ENCODE results near the gene PBX1. TPM values are rescaled to one million over a fixed set of nuclear protein-coding genes. Genes with fewer than 3 reads are reported as not detected.

Gene PBX1
- total and polyA plus RNA-seq, 2 experiments from 2014 or later, result 14.8 to 61.6 TPM

GRCh38 chr1:164660775-164661174, 101.8 kb downstream of the PBX1 start:
- Histone ChIP-seq H3K27me3 (no peaks in the 10 kb centered on the region), H2AFZ (no peak overlapping the region), H3K4me3 (no peak overlapping the region), H3K36me3 (replicated peaks; ENCODE audit: insufficient read depth, low read depth) (no peaks in the 10 kb centered on the region), H3K4me1 (ENCODE audit: insufficient read depth) (peaks cover 32% of the 10 kb centered on the region), H3K9me3 (ENCODE audit: low read depth) (no peaks in the 10 kb centered on the region), H4K20me1 (ENCODE audit: insufficient read depth, poor library complexity, severe bottlenecking) (no peaks in the 10 kb centered on the region), H3K79me2 (peaks cover 80% of the 10 kb centered on the region), H3K4me2 (peak overlapping the region; percentile 60), H3K27ac (peak overlapping the region; percentile 94), H3K9me2 (replicated peaks; ENCODE audit: insufficient read depth) (no peaks in the 10 kb centered on the region)
- no peak for DNase-seq (ENCODE audit: low spot score)
- TF ChIP-seq, protein P1, sequence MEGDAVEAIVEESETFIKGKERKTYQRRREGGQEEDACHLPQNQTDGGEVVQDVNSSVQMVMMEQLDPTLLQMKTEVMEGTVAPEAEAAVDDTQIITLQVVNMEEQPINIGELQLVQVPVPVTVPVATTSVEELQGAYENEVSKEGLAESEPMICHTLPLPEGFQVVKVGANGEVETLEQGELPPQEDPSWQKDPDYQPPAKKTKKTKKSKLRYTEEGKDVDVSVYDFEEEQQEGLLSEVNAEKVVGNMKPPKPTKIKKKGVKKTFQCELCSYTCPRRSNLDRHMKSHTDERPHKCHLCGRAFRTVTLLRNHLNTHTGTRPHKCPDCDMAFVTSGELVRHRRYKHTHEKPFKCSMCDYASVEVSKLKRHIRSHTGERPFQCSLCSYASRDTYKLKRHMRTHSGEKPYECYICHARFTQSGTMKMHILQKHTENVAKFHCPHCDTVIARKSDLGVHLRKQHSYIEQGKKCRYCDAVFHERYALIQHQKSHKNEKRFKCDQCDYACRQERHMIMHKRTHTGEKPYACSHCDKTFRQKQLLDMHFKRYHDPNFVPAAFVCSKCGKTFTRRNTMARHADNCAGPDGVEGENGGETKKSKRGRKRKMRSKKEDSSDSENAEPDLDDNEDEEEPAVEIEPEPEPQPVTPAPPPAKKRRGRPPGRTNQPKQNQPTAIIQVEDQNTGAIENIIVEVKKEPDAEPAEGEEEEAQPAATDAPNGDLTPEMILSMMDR (IDR thresholded peaks at IDR 0.05; ENCODE audit: poor library complexity), result no peak
- TF ChIP-seq EZH2phosphoT487 (IDR thresholded peaks at IDR 0.05; ENCODE audit: low read depth, severe bottlenecking, unreplicated experiment) (no peak), EZH2 (IDR thresholded peaks at IDR 0.05; ENCODE audit: borderline replicate concordance) (no peak)

- Histone ChIP-seq H3K27me3 (no peaks in the 10 kb centered on the region), H3K27ac (peak overlapping the region; percentile 94), H3K9me3 (ENCODE audit: low read depth) (no peaks in the 10 kb centered on the region), H3K4me2 (no peak overlapping the region), H3K4me3 (no peak overlapping the region), H3K9me2 (replicated peaks; ENCODE audit: insufficient read depth) (no peaks in the 10 kb centered on the region), H3K4me1 (ENCODE audit: insufficient read depth) (peaks cover 32% of the 10 kb centered on the region), H3K79me2 (peaks cover 80% of the 10 kb centered on the region), H3K36me3 (replicated peaks; ENCODE audit: insufficient read depth, low read depth) (no peaks in the 10 kb centered on the region), H4K20me1 (ENCODE audit: insufficient read depth, poor library complexity, severe bottlenecking) (peaks cover 2% of the 10 kb centered on the region), H2AFZ (no peak overlapping the region)
- 90% methylated on average over 5 of the region's 5 CpGs for WGBS (ENCODE audit: low lambda C conversion rate, missing lambda C conversion rate)
- TF ChIP-seq, protein P1 (IDR thresholded peaks at IDR 0.05; ENCODE audit: poor library complexity), result no peak
- TF ChIP-seq EZH2 (IDR thresholded peaks at IDR 0.05; ENCODE audit: borderline replicate concordance), result no peak
- no peak for TF ChIP-seq EZH2phosphoT487 (IDR thresholded peaks at IDR 0.05; ENCODE audit: low read depth, severe bottlenecking, unreplicated experiment)
- no peak for DNase-seq (ENCODE audit: low spot score)
Measured at GRCh38 chr1:164662462-164662861, 103.5 kb downstream of the PBX1 start.

GRCh38 chr1:164662955-164663354, 104.0 kb downstream of the PBX1 start:
- H3K27ac ChIP-seq, result no peak overlapping the region

More at GRCh38 chr1:164662955-164663354, 104.0 kb downstream of the PBX1 start:
- DNase-seq (ENCODE audit: low spot score), result no peak
- peaks cover 80% of the 10 kb centered on the region for H3K79me2 ChIP-seq
- TF ChIP-seq EZH2 (IDR thresholded peaks at IDR 0.05; ENCODE audit: borderline replicate concordance), result no peak
- TF ChIP-seq EZH2phosphoT487 (IDR thresholded peaks at IDR 0.05; ENCODE audit: low read depth, severe bottlenecking, unreplicated experiment), result no peak
- TF ChIP-seq, protein P1 (IDR thresholded peaks at IDR 0.05; ENCODE audit: poor library complexity), result no peak
- H2AFZ ChIP-seq, result no peak overlapping the region
- 100% methylated on average over 1 of the region's 1 CpG for WGBS (ENCODE audit: low lambda C conversion rate, missing lambda C conversion rate)
- H3K36me3 ChIP-seq (replicated peaks; ENCODE audit: insufficient read depth, low read depth), result no peaks in the 10 kb centered on the region
- no peak overlapping the region for H3K4me3 ChIP-seq
- no peak overlapping the region for H3K4me2 ChIP-seq
- peaks cover 3% of the 10 kb centered on the region for H4K20me1 ChIP-seq (ENCODE audit: insufficient read depth, poor library complexity, severe bottlenecking)
- H3K9me2 ChIP-seq (replicated peaks; ENCODE audit: insufficient read depth), result no peaks in the 10 kb centered on the region
- H3K27me3 ChIP-seq, result no peaks in the 10 kb centered on the region
- peaks cover 32% of the 10 kb centered on the region for H3K4me1 ChIP-seq (ENCODE audit: insufficient read depth)
- H3K9me3 ChIP-seq (ENCODE audit: low read depth), result no peaks in the 10 kb centered on the region
